Stomach (tissue), 9 donors: ENCODE data around the gene UBL5. TPM values are rescaled to one million over a fixed set of nuclear protein-coding genes. Genes with fewer than 3 reads are reported as not detected.

Experiments
- DNase-seq, 2 donors: peaks; one replicate each; pipeline versions ENCODE4 v3.0.0 to v3.0.0-alpha.2; 2013 to 2019
- H3K27ac ChIP-seq, 5 donors: fragments of 200-600 bp in 4 of 5; sonication (generic) in 4 of 5; one replicate each; pipeline ENCODE4 v1.5.1; 2013 to 2019; ENCODE audit warnings: mild to moderate bottlenecking in 1 of 5, moderate library complexity in 1 of 5
- H3K27me3 ChIP-seq, 3 donors: fragments of 200-600 bp; sonication (generic); one replicate each; pipeline ENCODE4 v1.5.1; 2017 to 2019; ENCODE audit warnings: mixed run types in 1 of 3
- H3K36me3 ChIP-seq, 4 donors: fragments of 200-600 bp; sonication (generic); 1 replicate in 3 of 4; 2 replicates in 1 of 4; pipeline ENCODE4 v1.5.1; 2016 to 2019
- H3K4me1 ChIP-seq, 4 donors: fragments of 200-600 bp; sonication (generic); one replicate each; pipeline ENCODE4 v1.5.1; 2016 to 2019
- H3K4me3 ChIP-seq, 4 donors: fragments of 200-600 bp; sonication (generic) in 3 of 4; one replicate each; pipeline ENCODE4 v1.5.1; 2016 to 2019; ENCODE audit warnings: mild to moderate bottlenecking in 1 of 4
- H3K9me3 ChIP-seq, 4 donors: fragments of 200-600 bp; sonication (generic); one replicate each; pipeline ENCODE4 v1.5.1; 2016 to 2019
- EP300 ChIP-seq: sonication (generic); formaldehyde crosslinking; IDR thresholded peaks from one replicate; pipeline ENCODE4 v1.6.1; 2017; ENCODE audit warnings: antibody characterized with exemption
- POLR2A ChIP-seq, 4 donors: fragments of 450-650 bp; IDR thresholded peaks; one replicate each; pipeline ENCODE4 v1.6.1; 2016; ENCODE audit warnings: antibody characterized with exemption in 4 of 4, control low read depth in 2 of 4, mild to moderate bottlenecking in 1 of 4, moderate library complexity in 1 of 4
- POLR2AphosphoS5 ChIP-seq, 3 donors: sonication (generic); formaldehyde crosslinking; IDR thresholded peaks; one replicate each; pipeline ENCODE4 v1.6.1; 2016; ENCODE audit warnings: antibody characterized with exemption in 3 of 3
- WGBS, 5 donors: extraction: QIAGEN DNeasy Blood & Tissue Kit in 3 of 5; methylation state at CpG; one replicate each; pipeline versions ENCODE4 v1.1.5 to v1.1.7; 2013 to 2018; 5-methylcytosine and 5-hydroxymethylcytosine counted together
- intact Hi-C: fragments of 100-400 bp; cut with DNase I; formaldehyde crosslinking; loops from one replicate; pipeline ENCODE4 v1.15.1; 2023; ENCODE audit warnings: low total_unique reads
- polyA plus RNA-seq, 3 donors: library from polyadenylated mRNA; stranded (reverse); fragments of 200-250 nt; gene quantifications; one replicate each; pipeline ENCODE4 v1.2.3, GENCODE V29; 2013
- total RNA-seq, 5 donors: library from RNA; depleted of rRNA; stranded (reverse); fragments of >200 nt; gene quantifications; one replicate each; pipeline versions ENCODE4 v1.1.0 to v1.2.3, GENCODE V29; 2014 to 2016
- TF ChIP-seq, protein P1 (sequence below), 7 experiments: fragments of 450-650 bp in 4 of 7; fragments of 200-600 bp in 3 of 7; sonication (generic) in 3 of 7; IDR thresholded peaks; one replicate each; pipeline ENCODE4 v1.5.1; 2016 to 2019; ENCODE audit warnings: antibody characterized with exemption in 7 of 7, control low read depth in 2 of 7, mild to moderate bottlenecking in 1 of 7
- donor health status: healthy with polysubstance abuse.
- donor health status: Bipolar disorder and iron deficiency.
- donor health status: healthy.

The UBL5 gene
- total and polyA plus RNA-seq, 8 donors: 11.3 to 962 (median 189) TPM

DNA sequence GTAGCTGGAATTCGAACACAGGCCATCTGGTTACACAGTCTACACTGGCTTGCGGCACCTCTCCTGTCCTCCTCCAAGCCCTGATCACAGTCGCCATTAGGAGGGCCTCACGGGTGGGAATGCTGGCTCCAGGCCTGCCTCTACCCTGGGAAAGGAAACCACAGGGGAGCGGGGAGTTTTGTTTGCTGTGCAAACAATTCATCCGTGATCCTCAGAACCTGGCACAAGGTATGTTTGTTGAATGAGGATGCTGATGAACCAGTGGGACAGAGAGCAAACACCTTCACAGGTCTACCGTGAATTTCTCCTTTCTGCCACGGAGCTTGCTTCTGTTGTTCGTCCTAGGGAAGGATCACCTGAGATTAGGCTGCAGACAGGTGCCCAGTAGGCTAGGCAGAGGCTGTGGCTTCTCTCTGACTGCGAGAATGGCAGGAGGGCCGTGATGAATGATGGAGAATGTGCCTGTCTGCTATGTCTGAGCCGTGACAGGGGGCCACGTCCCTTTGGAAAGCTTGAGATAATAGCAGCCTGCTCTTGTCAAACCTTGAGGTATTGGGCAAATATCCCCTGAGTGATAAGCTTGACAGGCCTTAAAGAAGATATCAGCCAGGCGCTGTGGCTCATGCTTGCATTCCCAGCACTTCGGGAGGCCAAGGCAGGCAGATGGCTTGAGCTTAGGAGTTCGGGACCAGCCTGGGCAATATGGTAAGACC lies 44.1 kb downstream of the UBL5 start:
- Histone ChIP-seq H3K27me3 (peaks cover 0 to 13% (median 0%) of the 10 kb centered on the region in 3 donors), H3K4me1 (no peaks in the 10 kb centered on the region), H3K4me3 (no peak overlapping the region), H3K9me3 (no peaks in the 10 kb centered on the region), H3K36me3 (no peaks in the 10 kb centered on the region), H3K27ac (no peak overlapping the region)
- WGBS, 5 donors: 26 to 47% (median 40%) methylated on average over 13 to 16 of the region's 16 CpGs
- intact Hi-C loops: no loop called here
- TF ChIP-seq, protein P1, sequence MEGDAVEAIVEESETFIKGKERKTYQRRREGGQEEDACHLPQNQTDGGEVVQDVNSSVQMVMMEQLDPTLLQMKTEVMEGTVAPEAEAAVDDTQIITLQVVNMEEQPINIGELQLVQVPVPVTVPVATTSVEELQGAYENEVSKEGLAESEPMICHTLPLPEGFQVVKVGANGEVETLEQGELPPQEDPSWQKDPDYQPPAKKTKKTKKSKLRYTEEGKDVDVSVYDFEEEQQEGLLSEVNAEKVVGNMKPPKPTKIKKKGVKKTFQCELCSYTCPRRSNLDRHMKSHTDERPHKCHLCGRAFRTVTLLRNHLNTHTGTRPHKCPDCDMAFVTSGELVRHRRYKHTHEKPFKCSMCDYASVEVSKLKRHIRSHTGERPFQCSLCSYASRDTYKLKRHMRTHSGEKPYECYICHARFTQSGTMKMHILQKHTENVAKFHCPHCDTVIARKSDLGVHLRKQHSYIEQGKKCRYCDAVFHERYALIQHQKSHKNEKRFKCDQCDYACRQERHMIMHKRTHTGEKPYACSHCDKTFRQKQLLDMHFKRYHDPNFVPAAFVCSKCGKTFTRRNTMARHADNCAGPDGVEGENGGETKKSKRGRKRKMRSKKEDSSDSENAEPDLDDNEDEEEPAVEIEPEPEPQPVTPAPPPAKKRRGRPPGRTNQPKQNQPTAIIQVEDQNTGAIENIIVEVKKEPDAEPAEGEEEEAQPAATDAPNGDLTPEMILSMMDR (IDR thresholded peaks at IDR 0.05): no peak
- TF ChIP-seq POLR2A (IDR thresholded peaks at IDR 0.05) (no peak), POLR2AphosphoS5 (IDR thresholded peaks at IDR 0.05) (no peak), EP300 (no peak)
- DNase-seq: no peak

DNA sequence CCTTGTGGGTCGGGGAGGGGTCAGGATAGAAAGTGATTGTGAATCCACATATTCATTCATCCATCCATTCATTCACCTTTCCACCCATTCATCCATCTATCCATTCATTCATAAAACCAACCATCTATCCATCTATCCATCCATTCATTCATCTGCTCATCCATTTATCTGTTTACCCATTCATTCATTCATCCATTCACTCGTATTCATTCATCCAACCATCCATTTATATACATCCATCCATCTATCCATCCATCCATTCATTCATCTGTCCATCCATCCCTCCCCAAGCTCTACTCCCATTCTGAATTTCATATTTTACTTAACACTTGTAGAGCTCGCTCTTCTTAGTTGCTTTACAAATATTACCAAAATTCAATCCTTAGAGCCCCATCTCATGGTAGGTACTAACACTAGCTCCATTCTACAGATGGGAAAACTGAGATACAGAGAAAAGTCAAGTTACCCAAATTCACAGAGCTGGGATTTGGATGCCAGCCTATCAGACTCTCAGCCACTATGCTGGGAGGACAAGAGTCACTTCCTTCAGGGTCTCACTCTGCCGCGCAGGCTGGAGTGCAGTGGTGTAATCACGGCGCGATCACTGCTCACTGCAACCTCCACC lies 45.0 kb downstream of the UBL5 start:
- no peak overlapping the region for H3K4me3 ChIP-seq
- DNase-seq: no peak
- TF ChIP-seq POLR2A (IDR thresholded peaks at IDR 0.05) (no peak), POLR2AphosphoS5 (IDR thresholded peaks at IDR 0.05) (no peak), EP300 (no peak)
- TF ChIP-seq, protein P1 (IDR thresholded peaks at IDR 0.05): no peak
- H3K9me3 ChIP-seq: no peaks in the 10 kb centered on the region
- no peaks in the 10 kb centered on the region for H3K36me3 ChIP-seq
- H3K4me1 ChIP-seq: no peaks in the 10 kb centered on the region
- peaks cover 0 to 13% (median 0%) of the 10 kb centered on the region in 3 donors for H3K27me3 ChIP-seq
- WGBS, 5 donors: 91 to 95% (median 94%) methylated on average over 8 of the region's 8 CpGs
- no peak overlapping the region for H3K27ac ChIP-seq
- intact Hi-C loops: no loop called here

DNA sequence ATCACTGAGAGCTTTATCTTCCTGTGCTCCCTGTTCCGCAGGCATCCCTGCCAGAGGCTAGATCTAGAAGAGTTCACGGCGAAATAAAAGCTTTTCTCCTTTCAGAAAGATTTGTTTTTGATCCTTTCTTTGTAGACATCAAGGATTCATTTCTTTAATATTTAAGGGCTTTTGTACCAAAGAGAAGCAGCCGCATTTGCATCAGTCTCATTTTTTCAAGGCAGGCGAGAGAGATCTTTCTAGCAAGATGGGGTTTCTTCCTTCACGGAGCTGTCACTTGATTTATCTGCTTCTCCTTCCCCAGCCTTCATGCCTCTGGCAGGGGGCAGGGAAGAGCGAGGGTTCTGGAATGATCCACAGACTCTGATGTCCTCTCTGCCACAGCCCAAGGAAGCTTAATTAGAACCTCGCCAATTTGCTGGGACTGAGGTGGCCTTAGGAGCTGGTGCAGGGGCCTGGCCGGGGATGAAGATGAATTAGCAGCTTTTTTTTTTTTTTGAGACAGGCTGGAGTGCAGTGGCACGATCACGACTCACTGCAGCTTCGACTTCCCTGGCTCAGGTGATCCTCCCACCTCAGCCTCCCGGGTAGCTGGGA lies 47.4 kb downstream of the UBL5 start:
- no peak for DNase-seq
- Histone ChIP-seq H3K27ac (no peak overlapping the region), H3K27me3 (peaks cover 0 to 26% (median 0%) of the 10 kb centered on the region in 3 donors), H3K4me3 (no peak overlapping the region), H3K9me3 (no peaks in the 10 kb centered on the region), H3K4me1 (no peaks in the 10 kb centered on the region), H3K36me3 (no peaks in the 10 kb centered on the region)
- WGBS, 5 donors: 66 to 76% (median 72%) methylated on average over 13 of the region's 13 CpGs
- TF ChIP-seq POLR2AphosphoS5 (IDR thresholded peaks at IDR 0.05) (no peak), POLR2A (IDR thresholded peaks at IDR 0.05) (no peak), EP300 (no peak)
- TF ChIP-seq, protein P1 (IDR thresholded peaks at IDR 0.05): no peak
- intact Hi-C loops: no loop called here

DNA sequence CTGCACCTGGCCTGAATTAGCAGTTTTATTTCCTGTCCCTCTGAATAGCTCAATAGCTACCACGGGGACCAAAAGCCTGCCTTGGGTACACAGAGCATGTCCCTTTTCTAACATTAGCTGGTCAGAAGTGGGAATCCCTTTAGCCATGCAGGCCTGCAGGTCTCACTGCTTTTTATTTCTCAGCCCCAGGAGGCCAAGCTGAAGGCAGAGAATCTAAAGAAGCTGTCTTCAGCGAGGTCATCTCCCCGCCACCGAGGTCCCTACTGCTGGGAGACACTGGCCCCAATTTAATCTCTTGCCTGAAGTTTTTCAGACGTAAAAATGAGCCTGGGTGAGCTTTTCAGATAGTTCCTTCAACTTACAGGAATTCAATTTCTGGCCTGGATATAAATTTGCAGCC lies 48.1 kb downstream of the UBL5 start:
- 70 to 77% (median 72%) methylated on average over 5 of the region's 5 CpGs for WGBS, 5 donors

More for the DNA sequence above, 48.1 kb downstream of the UBL5 start:
- Histone ChIP-seq H3K4me3 (no peak overlapping the region), H3K36me3 (no peaks in the 10 kb centered on the region), H3K9me3 (no peaks in the 10 kb centered on the region), H3K4me1 (no peaks in the 10 kb centered on the region), H3K27me3 (peaks cover 0 to 28% (median 0%) of the 10 kb centered on the region in 3 donors), H3K27ac (no peak overlapping the region)
- DNase-seq: no peak
- intact Hi-C loops: no loop called here
- no peak for TF ChIP-seq POLR2A (IDR thresholded peaks at IDR 0.05)
- no peak for TF ChIP-seq POLR2AphosphoS5 (IDR thresholded peaks at IDR 0.05)
- no peak for TF ChIP-seq EP300
- TF ChIP-seq, protein P1 (IDR thresholded peaks at IDR 0.05): no peak
